GM19397 (cell line): Measurements from ENCODE around the gene DCLK1.
A peak's percentile ranks its signal among the peaks of the same experiment; 100 is the strongest.

Experiments
- ATAC-seq: cut with Tn5 transposase; IDR thresholded peaks from one replicate; pipeline ENCODE4 v1.9.1; 2021; ENCODE audit warnings: mild to moderate bottlenecking, moderate library complexity; ENCODE audit not compliant: unreplicated experiment

The DCLK1 gene

GRCh38 chr13:35722458-35723052 is 408.6 kb downstream of the DCLK1 start:
- no peak for ATAC-seq

DNA sequence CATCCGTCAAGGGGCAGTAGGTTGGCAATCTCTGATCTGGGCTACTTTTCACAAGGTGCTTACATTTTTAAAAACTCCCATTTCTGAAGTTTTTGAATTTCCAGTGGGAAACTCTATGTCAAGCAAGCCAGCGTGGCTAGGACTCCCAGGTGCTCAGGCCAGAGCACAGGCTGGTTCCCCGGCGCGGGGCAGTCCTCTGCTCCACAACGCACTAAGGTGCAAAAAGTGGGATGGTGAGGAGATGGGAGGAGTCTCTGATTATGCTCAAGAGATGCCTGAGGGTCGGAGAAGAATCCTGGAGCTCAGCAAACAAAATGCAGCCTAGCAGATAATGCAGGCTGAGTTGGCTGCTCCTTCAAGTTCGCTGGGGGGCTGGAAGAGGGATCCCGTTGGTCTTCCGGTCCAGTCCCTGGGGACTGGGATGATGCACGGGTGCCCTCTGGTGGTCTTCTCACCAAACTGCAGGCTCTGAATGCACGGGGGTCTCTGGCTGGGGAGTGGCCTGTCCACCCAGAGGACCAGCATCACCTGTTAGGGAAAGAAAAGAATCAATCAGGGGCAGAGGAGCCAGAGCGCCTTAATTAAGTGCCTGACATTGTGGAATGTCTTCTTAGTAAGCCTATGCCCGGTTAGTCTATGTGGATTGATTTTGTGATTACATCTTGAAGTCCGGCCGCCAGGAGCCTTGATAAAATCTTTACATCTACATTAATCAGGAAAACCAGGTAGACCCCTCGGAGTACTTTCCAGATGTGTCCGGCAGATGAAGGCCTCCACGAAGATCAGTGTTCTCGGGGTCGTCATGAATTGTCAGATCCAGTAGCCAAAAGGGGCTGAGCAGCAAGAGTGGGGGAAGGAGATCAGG is 410.3 kb downstream of the DCLK1 start:
- ATAC-seq, result peak; percentile 71

GRCh38 chr13:35720290-35720689 is 410.9 kb downstream of the DCLK1 start:
- ATAC-seq, result no peak
